GM12872 (cell line): Measurements from ENCODE around the gene AGBL2.

Experiments
- CTCF ChIP-seq: IDR thresholded peaks from 3 replicates; pipeline ENCODE4 v1.5.1; 2011; ENCODE audit warnings: low read depth, mild to moderate bottlenecking, low read length, moderate library complexity; ENCODE audit not compliant: insufficient read depth

The AGBL2 gene

GRCh38 chr11:47631473-47631872 is 83.7 kb downstream of the AGBL2 start:
- TF ChIP-seq CTCF, result no peak

- no peak for TF ChIP-seq CTCF
These were observed 87.1 kb downstream of the AGBL2 start for GRCh38 chr11:47628026-47628425.

GRCh38 chr11:47626234-47626633 is 88.9 kb downstream of the AGBL2 start:
- no peak for TF ChIP-seq CTCF

- no peak for TF ChIP-seq CTCF
These were observed 94.3 kb downstream of the AGBL2 start for GRCh38 chr11:47620836-47621378.

GRCh38 chr11:47617417-47617809 is 97.8 kb downstream of the AGBL2 start:
- TF ChIP-seq CTCF, result no peak

GRCh38 chr11:47616726-47617416 is 98.3 kb downstream of the AGBL2 start:
- peak; percentile 73 for TF ChIP-seq CTCF

- TF ChIP-seq CTCF, result no peak
These were observed 99.9 kb downstream of the AGBL2 start for GRCh38 chr11:47615249-47615648.

- no peak for TF ChIP-seq CTCF
These were observed 103.8 kb downstream of the AGBL2 start for GRCh38 chr11:47611348-47611794.
